ENCODE results near the gene ZNF366.
"Not testable (repeated sequence)": the region's sequence is repeated elsewhere in the genome, so short reads cannot be mapped to it uniquely, and the experiment has no call there.

The ZNF366 gene

DNA sequence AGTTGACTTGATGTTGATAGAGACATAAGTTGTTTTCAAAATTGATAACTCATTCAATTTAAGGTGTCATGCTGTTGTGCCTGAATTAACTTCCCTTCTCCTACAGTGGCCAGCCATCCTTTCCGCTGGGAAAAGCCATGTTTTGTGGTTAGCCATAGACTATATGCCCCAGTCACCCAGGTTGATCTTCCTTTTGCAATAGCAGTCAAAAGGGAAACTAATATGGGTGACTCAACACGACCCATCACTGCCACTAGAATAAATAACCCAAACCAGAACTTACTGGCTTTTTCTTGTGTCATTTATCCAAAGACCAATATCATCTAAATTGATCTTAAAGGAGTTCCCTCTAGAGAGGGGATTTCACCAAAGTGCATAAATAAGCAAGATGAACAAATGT lies 99.7 kb downstream of the ZNF366 start:
- no peak for DNase-seq (ENCODE audit: low read depth in 2 of 2)

GRCh38 chr5:72407078-72407477 lies 100.1 kb downstream of the ZNF366 start:
- DNase-seq (ENCODE audit: low read depth in 2 of 2), result no peak

DNA sequence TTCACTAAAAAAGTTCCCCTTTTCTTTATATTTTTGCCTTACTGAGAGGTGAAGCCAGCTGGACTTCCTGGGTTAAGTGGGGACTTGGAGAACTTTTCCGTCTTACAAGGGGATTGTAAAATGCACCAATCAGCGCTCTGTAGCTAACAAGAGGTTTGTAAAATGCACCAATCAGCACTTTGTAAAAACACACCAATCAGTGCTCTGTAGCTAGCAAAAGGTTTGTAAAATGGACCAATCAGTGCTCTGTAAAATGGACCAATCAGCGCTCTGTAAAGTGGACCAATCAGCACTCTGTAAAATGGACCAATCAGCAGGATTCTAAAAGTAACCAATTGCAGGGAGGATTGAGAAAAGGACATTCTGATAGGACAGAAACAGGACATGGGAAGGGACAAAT lies 102.4 kb downstream of the ZNF366 start:
- DNase-seq (ENCODE audit: low read depth in 2 of 2), result not testable (repeated sequence)

DNA sequence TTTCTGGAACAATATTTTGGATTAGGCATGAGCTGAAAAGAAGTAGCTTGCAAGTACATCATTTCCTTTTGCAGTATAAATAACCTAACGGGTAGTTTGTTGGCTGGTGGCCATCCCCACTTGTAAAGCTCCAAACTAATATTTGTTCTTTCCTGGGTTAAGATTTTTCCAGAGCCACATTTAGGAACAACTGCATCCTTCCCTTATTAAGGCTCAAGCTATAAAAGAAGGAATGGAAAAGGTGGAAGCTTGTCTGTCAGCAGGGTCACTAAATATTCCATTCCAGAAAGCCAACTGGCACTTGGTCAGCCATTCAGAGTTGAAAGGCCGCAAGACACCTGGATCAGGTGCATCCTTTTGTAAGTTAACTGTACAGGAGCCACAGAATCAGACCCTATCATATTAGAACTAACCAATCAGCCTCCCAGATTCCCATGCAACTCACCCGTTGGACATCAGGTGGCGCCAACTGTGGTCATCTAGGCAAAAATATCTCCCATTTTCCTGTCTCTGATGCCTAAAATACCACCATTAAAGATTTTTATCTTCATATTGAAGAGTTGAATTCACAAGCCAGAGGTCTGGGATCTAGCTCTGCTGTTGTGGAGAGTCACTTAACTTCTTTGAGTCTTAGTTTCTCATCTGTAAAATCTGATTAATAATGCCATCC lies 104.1 kb downstream of the ZNF366 start:
- DNase-seq (ENCODE audit: low read depth in 2 of 2), result no peak

DNA sequence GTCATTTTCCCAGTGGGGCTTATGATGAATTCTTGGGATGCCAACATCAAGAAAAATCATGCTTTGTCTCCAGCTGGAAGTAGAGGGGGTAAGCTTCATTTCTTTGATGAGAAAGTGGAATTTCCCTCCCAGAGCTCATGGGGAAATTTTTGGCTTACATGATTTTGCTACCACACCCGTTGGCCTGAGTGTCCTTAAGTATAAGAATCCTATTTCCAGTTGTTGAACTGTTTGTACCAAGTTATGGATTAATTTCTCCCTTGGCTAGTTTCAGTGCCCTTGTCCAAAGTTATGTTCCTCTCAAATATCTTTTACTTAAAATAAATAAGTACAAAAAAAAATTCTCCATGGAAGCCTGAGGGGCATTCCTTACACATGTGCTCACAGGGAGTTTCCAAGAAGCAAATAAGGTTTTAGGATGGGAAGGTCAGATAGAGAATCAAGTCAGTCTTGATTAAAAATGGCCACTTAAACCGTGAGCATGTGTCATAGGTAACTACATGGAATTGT lies 104.8 kb downstream of the ZNF366 start:
- DNase-seq (ENCODE audit: low read depth in 2 of 2), result no peak

DNA sequence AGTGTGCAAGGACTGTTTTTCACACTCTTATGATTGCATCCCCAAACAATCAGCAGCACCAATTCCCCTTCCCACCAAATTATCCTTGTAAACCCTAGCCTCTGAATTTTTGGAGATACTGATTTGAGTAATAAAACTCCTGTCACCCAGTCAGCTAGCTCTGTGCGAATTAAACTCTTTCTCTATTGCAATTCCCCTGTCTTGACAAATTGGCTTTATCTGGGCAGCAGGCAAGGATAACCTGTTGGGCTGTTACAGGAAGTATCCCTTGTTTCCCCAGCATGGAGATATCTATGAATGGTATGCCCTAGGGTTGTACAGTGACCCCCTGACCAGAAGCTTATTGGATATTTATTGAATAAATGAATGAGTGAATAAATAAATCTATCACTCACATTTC lies 106.3 kb downstream of the ZNF366 start:
- no peak for DNase-seq (ENCODE audit: low read depth in 2 of 2)

DNA sequence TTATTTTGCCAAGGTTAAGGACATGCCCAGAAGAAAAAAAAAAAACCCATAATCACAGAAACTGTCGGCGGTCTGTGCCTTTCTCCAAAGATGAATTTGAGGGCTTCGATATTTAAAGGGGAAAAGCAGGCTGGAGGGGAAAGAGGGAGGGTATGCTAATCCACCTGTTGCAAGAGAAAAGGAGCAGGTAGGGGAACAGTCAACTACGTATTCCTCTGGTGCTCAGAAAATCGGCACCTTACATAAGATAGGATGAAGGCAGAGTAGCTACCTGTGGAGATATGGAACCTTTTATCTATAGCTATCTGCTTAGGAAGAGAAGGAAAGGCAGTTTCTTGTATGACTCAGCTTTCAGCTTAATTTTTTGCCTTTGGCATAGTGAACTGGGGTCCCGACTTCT lies 109.4 kb downstream of the ZNF366 start:
- no peak for DNase-seq (ENCODE audit: low read depth in 2 of 2)

DNA sequence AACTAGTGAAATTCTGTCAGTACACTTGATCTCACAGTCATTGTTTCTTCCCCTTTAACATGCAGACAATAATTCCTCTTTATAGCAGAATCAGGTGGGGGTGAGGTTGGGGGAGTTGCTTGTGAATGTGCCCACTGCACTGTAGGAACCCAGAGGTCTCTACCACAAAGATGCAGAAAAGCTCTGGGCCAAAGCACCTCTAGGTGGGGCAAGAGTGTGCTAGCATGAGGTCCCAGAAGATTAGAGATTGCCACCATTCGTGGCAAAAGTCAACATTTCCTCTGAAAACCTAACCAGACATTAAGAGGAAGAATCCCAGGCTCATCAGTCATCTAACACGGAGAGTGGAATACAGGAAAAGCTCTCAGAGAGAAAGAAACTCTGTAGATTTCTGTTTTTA lies 112.5 kb downstream of the ZNF366 start:
- DNase-seq (ENCODE audit: low read depth in 2 of 2), result no peak

DNA sequence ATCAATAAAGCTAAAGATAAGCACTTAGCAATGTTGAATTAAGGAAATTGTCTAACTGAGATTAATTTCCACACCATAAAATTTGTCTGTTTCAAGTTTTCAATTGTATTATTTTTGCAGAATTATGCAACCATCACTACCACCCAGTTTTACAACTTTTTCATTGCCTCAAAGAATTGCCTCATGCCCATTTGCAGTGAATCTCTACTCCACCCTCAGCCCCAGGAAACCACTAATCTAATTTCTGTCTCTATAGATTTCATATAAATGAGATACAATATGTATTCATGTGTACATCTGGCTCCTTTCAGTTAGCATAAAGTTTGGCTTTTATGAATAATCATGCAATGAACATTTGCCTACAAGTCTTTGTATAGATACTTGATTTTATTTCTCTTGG lies 114.2 kb downstream of the ZNF366 start:
- no peak for DNase-seq (ENCODE audit: low read depth in 2 of 2)

Data from fibroblast of skin of left biceps (primary cell).